ENCODE data around the gene CREBBP.

The CREBBP gene

GRCh38 chr16:3879887-3880564 is 487 bp downstream of the CREBBP start:
- DNase-seq (ENCODE audit: low read depth in 2 of 2), result peak; percentile 52 to 57

DNA sequence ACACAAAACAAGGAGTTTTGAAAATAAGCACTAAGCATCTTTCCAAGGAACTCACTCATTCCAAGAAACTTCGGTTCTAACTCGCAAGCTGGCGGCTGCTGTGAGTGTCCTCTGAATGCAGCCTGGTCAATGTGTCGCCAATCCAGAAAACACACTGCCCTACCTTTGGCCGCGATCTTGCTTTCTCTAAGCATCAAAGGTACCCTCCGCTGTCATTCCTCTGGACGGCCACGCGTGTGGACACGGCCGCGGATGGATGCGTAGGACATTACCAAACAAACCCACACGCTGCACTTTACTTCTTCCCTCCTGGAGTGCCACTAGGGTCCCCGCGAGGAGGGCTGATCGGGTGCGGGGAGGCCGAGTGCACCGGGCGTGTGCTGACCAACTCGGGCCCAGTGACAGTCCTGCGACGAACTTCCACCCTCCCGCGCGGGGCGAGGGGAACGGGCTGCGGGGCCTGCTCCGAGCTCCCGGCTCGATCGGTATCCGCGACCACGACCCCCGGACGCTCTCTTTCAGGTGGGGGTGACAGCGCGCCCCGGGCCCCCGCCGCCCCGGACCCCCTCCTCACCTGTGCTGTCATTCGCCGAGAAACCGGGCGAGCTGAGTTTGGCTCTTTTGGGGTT is 1.1 kb downstream of the CREBBP start:
- DNase-seq (ENCODE audit: low read depth in 2 of 2), result no peak

- no peak for DNase-seq (ENCODE audit: low read depth in 2 of 2)
Measured at GRCh38 chr16:3878610-3879009, 1.9 kb downstream of the CREBBP start.

- no peak for DNase-seq (ENCODE audit: low read depth in 2 of 2)
Measured at GRCh38 chr16:3876695-3877094, 3.8 kb downstream of the CREBBP start.

DNA sequence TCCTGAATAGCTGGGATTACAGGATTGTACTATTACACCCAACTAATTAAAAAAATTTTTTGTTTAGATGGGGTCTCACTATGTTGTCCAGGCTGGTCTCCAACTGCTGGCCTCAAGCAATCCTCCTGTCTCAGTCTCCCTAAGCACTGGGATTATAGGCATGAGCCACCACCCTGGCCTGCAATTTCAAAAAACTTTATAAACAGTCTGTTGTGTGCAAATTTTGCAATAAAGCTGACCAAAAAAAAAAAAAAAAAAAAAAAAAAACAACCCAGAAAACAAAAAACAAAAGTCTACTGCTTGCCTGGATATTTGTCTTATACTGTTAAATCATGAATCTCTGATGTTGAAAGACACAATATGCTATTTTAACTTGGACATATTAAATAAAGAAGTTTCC is 4.4 kb downstream of the CREBBP start:
- no peak for DNase-seq (ENCODE audit: low read depth in 2 of 2)

DNA sequence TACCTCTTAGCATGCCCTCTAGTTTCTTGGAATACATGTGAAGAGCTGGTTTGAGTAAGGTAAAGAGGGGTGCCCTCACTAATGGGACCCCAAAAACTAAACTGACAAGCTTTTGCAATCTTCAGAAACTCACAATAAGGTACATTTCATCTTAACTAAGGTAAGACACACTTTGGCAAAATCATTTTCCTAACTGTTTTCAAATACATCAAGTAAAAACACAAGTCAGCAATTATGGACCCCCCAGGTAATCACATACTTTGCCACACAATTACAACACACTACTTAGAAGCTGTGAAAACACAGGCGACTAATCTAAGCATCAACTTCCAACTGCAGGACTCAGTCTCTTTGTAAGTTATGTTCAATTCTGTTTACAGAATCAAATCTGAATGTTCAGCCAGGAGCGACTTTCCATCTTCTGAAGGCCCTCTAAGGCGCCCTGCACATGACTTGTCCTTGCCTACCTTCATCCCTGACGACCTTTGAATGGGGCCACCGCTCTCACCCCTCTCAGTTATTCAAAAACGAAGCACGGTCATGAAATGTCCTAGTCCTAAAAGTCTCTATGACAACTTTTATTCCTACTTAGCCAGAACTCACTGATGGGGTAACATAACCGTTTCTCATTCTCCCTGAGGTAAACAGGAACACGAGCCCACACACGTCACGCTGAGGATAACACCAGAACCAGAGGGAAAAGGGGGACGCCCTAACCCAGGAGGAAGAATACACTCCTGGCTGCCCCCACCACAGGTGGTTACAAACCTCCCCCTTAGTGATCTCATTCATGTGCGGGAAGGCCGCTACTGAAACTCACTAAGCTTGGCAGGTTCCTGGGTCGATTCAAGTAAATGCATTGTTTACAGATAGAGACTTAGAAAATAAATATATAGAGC is 5.5 kb downstream of the CREBBP start:
- DNase-seq (ENCODE audit: low read depth in 2 of 2), result no peak

DNA sequence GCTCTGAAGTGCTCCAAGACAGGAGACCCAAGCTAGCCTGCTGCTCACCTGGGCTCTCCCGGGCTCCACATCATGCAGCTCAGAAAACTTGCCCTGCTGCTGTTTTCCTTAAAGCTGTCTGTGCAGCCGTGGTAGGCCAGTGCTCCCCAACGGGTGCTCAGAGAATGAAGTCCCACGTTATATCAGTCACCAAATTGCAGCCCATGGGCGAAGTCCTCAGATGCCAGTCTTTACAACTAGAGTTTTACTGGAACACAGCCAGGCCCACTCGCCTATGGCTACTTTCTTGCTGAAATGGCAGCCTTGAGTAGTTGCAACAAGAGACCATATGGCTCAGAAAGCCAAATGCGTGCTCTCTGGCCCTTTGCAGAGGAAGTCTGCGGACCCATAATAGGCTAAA is 6.3 kb downstream of the CREBBP start:
- no peak for DNase-seq (ENCODE audit: low read depth in 2 of 2)

DNA sequence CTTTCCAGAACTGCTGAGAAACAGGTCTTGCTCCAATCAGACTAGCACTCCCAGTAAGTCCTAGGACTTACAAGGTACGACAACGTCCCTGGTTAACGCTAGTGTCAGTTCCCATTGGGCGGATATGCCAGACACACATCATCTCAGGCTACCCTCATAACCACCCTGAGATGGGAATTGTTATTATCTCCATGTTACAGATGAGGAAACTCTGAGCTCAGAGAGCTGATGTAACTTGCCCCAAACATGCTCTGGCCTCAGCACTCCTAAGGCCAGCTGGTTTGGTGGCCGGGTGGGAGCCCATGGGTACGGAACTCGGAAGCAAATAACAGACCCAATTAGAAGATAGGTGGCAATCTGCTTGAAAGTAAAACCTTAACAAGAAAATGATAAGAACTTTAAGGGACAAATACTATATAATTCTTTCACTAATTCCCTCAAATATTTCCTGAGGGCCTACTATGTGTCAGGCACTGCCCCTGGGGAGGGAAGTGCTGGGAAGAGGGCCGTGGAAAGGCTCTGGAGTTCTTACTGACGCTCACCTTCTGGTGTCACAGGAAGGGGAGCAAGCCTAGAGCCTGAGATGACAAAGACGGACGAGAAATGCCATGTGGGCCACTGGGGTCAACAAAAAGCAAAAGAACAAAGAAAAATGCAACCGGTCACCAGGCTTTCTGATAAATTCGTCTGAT is 6.9 kb downstream of the CREBBP start:
- DNase-seq (ENCODE audit: low read depth in 2 of 2), result no peak

GRCh38 chr16:3872216-3872895 is 8.2 kb downstream of the CREBBP start:
- DNase-seq (ENCODE audit: low read depth in 2 of 2), result no peak

- no peak for DNase-seq (ENCODE audit: low read depth in 2 of 2)
Measured at GRCh38 chr16:3868967-3869366, 11.5 kb downstream of the CREBBP start.

- DNase-seq (ENCODE audit: low read depth in 2 of 2), result no peak
Measured at GRCh38 chr16:3868556-3868955, 12.0 kb downstream of the CREBBP start.

GRCh38 chr16:3866703-3867431 is 13.6 kb downstream of the CREBBP start:
- DNase-seq (ENCODE audit: low read depth in 2 of 2), result no peak

GRCh38 chr16:3865241-3865640 is 15.3 kb downstream of the CREBBP start:
- DNase-seq (ENCODE audit: low read depth in 2 of 2), result no peak

DNA sequence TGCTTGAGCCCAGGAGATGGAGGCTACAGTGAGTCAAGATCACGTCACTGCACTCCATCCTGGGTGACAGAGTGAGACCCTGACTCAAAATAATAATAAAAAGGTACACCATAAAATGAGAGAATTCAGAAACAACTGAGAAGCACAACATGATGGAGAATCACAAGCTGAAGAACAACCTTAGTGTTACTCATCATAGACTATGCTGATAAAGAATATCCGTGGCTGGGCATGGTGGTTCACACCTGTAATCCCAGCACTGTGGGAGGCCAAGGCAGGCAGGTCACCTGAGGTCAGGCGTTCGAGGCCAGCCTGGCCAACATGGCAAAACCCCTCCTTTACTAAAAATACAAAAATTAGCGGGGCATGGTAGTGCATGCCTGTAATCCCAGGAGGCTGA is 16.0 kb downstream of the CREBBP start:
- no peak for DNase-seq (ENCODE audit: low read depth in 2 of 2)

DNA sequence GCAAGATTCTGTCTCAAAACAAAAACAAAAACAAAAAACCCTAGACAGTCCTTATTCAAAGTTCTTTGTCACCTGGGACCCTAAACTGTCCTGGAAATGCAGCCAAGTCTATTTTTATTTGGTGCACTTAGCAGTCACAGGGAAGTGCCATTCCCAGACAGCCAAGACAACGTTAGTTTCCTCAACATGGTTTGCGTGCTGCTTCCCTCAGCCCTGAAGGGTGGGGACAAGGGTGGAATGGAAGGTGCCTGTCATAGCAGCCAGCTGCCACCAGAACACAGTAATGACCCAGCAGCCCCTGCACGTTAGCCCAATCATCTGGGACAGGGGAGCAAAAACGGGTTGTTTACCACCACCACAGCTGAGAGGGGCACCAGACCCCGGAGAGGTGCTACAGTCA is 16.9 kb downstream of the CREBBP start:
- no peak for DNase-seq (ENCODE audit: low read depth in 2 of 2)

GRCh38 chr16:3861808-3862451 is 18.6 kb downstream of the CREBBP start:
- DNase-seq (ENCODE audit: low read depth in 2 of 2), result no peak

DNA sequence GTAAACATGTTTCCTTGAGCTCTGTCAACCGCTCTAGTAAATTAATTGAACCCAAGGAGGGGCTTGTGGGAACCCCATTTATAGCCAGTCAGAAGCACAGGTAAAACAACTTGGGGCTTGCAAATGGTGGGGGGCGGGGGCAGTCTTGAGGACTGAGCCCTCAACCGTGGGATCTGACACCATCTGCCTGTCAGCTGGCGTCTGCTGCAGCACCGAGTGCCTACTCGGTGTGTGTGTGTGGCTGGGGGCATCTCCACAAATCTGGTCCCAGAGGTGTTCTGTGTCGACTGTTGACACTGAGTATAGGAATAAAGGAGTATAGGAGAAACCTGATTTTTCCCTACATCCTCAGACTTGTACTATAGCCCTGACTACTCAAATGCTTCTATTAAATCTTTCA is 20.6 kb downstream of the CREBBP start:
- no peak for DNase-seq (ENCODE audit: low read depth in 2 of 2)

- DNase-seq (ENCODE audit: low read depth in 2 of 2), result no peak
Measured at GRCh38 chr16:3858801-3859200, 21.7 kb downstream of the CREBBP start.

DNA sequence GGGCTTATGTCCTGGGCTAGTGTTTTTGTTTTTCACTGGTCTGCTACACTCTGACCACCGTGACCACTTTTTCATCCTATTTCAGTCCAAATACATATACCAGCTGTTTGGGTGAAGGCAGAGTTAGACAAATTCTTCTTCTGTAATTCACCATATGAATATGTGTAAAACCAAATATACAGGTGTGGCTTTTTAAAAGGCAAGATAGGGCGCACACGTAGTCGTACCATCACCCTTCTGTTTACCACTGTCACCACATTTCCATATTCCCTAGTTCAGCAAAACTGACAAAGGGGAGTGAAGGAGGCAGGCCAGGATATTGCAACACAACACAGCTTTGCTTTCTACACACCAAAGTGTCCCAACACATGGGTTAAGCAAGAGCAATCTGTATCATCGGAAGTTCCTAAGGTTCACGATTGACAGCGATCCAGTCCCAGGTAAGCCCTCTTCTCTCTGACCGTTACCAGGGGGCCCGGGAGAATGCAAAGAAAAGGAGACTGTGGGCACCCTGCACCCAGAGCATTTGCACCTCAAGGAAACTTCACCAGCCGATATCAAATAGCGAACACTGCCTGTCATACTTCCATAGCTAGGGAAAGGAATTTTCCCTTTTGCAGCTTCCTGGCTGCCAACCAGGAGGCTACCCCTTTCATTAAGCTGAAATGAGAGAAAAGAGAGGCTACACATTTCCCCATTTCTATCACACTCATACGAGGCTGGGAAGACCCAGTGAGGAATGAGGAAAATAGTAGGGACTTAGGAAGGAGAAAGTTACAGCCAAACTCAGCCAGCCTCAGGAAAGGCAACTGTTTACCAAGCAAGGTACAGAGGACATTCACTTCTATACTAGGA is 23.1 kb downstream of the CREBBP start:
- no peak for DNase-seq (ENCODE audit: low read depth in 2 of 2)

All from stimulated activated CD8-positive, alpha-beta memory T cell treated with anti-CD3 and anti-CD28 coated beads, Interleukin-2, amount 100 ng/mL, for 1 hour (primary cell).